ACHN (cell line): ENCODE results near the gene SUMO4.

ENCODE experiments used
- DNase-seq: peaks from one replicate; pipeline ENCODE4 v3.0.0-alpha.2; 2015
- in situ Hi-C: cut with HindIII; loops from 2 replicates; pipeline ENCODE4 v1.10.0; 2017; ENCODE audit warnings: low sequenced_read_pairs, low pct_ligation_motif_present, low pct_unique_long_range_greater_than_20kb

Gene SUMO4

DNA sequence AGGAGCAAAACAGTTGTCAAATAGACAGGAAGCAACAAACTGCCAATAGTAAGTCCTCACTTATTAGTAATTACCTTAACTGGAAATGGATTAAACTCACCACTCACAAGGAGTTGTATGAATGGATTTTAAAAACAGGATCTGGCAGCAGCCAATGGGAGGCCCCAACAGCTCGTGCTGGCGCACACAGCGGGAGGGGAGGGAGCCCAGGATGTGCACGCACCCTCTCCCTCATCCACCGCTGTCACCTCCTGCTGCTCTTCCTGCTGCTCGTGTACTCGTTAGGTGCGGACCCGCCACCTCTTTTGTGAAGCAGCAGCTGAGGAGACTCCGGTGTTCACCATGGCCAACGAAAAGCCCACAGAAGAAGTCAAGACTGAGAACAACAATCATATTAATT lies at the start of gene SUMO4:
SUMO4 (plus strand) TSS at position 213 of the 400 bp plus-strand sequence; CDS start at position 343, 130 bp downstream.
- in situ Hi-C loops: no loop called here
- DNase-seq: no peak

DNA sequence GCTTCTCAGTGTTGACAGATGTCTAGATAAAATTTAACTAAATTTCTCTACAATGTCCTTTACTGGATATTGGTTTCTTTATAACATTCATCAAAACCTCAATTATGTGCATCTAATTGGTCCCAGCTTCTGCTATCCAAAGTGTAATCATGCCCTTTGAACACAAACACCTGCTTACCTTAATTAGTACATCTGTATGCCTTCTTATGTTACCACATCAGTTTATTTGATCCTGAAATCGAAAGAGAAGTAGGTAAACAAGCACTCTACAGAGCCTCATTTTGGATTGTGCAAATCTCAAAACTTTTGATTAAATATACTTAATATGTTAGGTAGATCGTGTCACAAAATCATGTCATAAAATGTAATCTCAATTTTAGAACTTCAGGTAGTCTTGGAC lies 46.1 kb upstream of the SUMO4 start:
- no peak for DNase-seq
- in situ Hi-C loops: no loop called here

DNA sequence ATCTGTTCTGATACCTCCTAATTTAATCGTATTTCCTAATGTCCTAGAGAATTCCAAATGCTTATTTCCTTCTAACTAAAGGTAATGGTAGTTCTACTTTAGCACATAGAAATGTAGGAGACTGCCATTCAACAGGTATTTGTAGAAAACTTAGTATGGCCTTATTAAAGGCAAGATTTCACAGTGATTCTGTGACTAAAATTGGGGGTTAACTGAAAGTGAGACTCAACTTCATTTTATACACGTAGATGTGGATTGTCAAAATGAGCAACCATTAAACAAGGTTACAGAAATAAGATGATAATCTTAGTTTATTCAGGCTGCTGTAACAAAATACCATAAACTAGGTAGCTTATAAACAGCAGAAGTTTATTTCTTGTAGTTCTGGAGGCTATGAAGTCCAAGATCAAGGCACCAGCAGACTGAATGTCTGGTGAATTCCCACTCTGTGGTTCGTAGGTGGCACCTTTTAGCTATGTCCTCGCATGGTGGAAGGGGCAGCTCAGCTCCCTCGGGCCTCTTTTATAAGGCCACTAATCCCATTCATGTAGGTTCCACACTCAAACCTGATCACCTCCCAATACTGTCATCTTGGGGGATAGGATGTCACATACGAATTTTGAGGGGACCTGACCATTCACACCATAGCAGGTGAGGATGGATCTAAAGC lies 43.8 kb upstream of the SUMO4 start:
- no peak for DNase-seq
- in situ Hi-C loops: no loop called here

DNA sequence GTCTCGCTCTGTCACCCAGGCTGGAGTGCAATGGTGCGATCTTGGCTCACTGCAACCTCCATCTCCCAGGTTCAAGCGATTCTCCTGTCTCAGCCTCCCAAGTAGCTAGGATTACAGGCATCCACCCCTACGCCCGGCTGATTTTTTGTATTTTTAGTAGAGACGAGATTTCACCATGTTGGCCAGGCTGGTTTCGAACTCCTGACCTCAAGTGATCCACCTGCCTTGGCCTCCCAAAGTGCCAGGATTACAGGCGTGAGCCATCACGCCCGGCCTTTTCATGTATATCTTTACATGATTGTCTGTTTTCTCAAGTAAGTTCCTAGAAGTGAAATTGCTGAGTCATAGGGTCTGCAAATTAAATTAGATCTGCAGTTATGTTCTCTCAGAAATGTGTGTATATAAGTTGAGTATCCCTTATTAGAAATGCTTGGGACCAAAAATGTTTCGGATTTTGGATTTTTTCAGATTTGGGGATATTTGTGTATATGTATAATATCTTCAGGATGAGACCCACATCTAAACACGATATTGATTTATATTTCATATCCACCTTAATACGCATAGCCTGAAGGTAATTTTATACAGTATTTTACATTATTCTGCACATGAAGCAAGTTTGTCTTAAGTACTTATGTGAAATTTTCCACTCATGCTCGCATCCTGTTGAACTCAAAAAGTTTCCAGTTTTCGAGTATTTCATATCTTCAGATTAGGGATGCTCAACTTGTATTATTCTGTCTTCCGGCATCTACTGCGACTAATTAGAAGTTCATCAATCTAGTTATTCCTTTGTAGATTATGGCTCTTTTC lies 42.1 kb upstream of the SUMO4 start:
- DNase-seq: no peak
- in situ Hi-C loops: no loop called here

DNA sequence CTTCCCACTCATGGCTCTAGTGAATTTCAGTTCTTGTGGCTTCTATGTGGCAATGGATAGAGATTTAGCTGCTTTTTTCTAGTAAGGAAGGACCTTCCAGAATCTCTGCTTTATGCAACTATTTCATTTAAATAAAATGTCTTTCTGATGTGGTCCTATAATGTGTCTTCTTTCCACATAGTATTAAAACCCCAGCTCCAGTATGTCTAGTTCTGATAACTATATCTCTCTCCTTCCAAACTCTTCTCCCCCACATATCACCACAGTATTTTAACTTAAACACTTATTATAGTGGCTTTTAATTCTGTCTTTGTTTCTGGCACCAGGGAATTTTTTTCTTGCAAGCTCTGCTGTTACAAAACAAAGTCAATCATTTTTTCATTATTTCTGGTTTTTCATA lies 40.6 kb upstream of the SUMO4 start:
- in situ Hi-C loops: no loop called here

DNA sequence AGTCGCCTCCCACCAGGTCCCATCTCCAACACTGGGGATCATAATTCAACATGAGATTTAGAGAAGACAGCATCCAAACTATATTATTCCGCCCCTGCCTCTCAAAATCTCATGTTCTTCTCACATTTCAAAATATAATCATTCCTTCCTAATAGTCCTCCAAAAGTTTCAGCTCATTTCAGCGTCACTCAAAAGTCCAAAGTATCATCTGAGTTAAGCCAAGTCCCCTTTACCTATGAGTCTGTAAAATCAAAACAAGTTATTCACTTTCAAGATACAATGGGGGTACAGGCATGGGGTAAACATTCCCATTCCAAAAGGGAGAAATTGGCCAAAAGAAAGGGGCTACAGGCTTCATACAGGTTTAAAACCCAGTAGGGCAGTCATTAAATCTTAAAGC lies 39.5 kb upstream of the SUMO4 start:
- in situ Hi-C loops: no loop called here
- no peak for DNase-seq

More for the DNA sequence above, 40.6 kb upstream of the SUMO4 start:
- no peak for DNase-seq

DNA sequence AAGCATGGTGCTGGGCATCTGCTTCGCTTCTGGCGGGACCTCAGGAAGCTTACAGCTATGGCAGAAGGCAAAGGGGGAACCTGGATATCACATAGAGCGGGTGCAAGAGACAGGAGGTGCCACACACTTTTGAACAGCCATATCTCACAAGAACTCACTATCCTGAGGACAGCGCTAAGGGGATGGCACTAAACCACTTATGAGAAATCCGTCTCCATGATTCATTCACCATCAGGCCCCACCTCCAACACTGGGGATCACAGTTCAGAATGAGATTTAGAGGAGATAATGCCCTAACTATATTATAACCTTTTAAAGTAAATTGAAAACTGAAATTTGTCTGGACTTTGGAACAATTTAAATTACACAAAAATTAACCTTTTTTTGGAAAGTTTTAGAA lies 37.8 kb upstream of the SUMO4 start:
- no peak for DNase-seq
- in situ Hi-C loops: no loop called here

DNA sequence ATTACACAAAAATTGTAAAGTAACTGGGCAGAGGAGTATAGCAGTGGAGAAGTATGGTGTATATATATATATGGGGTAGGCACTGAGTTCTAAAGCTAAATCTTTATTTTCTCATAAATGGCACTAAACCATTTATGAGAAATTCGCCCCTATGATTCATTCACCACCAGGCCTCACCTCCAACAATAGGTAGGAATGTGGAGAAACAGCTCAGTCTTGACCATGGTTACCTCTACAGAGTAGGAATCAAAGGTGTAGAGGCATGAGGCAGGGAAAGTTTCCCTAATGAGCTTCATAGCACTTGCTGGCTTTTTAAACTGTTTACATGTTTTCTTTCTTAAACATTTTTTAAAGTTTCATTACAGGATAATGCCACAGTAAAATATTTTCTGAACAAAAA lies 36.9 kb upstream of the SUMO4 start:
- in situ Hi-C loops: no loop called here
- DNase-seq: no peak

DNA sequence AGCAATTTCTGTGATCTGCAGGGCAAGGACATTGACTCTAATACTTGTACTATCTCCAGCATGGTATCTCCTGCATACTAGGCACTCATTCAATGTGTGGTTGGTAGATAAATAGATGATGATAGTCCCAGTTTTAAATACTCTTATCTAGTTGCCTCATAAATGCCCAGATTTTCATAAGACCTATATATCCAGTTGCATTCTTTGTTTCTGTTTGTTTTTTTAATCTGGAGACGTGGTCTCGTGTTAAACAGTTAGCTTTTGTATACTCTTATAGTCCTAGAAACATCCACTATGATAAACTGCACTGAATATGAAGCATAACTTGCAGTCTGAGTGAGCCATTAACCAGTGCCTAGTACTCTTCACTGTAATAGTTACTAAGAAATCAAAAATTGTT lies 35.5 kb upstream of the SUMO4 start:
- no peak for DNase-seq
- in situ Hi-C loops: no loop called here

DNA sequence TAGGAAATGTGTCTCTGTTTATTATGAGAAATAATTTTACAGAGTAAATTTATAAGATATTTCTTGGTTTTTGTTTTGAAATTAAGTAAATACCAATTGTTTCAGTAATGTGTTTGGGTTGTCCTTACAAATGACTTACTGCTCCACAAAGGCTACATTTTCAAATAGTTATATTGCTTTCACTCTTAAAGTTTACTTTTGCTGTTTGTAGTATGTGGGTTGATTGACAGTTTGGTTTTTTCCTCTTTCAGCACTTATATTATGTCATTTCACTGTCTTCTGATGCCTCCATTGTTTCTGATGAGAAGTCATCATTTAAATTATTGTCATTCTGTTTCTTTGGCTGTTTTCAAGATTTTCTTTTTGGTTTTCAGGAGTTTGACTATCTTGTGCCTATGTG lies 34.9 kb upstream of the SUMO4 start:
- in situ Hi-C loops: no loop called here
- no peak for DNase-seq

DNA sequence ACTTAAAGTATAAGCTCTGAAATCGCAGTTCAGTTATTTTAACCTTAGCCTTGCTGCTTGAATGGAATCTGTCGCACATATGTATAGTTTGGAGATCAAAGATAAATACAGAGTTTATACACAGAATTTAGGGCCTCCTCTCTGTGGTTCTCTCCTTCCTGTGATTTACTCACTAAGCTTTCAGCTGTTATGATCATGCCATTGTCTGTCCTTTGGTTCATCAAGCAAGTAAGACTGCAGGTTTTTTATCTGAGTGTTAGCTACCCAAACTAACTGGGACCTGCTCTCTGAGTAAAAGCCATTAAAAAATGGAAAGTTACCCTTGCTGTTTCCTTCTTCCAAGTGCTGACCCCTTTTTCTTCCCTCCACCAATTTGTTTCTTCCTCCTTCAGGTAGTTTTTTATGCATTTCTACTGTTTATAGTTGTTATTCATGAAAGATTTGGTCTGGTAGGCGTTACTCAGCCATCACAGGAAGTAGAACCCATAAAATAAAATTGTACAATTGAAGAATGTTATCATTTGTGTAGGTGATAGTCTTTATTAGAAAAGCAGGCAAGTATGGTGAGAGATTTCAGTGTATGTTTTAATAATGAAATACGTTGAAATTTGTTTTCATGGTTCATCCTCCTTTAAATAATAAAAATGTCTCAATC lies 33.7 kb upstream of the SUMO4 start:
- in situ Hi-C loops: no loop called here
- no peak for DNase-seq

DNA sequence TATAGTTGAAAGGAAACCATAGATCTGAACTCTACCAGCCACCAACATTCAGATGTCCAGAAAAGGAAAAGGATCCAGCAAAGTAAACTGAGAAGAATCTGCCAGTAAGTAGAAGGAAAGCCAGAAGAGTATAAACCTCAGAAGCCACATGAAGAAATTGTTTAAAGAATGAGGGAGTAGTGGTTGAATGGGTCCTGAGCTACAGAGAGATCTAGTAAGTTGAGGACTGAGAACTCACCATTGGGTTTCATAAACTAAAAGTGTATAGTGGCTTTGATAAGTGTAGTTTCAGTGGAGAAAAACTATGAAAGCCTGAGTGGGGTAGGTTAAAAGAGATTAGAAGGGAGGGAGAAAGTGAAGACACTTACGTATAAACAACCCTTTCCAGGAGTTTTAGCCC lies 32.0 kb upstream of the SUMO4 start:
- in situ Hi-C loops: no loop called here
- no peak for DNase-seq

DNA sequence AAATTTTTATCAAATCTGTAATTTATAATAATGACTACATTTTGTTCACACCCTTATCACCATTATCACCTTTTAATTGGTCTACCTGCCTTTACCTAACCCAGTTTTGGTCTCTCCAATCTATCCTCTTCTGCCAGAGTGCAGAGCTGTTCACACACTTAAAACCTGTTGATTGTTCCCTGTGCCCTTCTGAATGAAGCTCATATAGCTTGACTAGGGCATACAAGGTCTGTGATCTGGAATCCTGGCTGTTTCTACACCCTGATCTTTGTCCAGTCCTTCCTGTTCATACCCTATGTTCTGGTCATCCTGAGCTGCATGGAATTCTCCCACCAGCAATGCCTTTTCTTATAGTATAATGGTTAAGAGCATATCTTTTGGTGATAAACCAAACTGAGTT lies 28.9 kb upstream of the SUMO4 start:
- in situ Hi-C loops: no loop called here
- DNase-seq: no peak

DNA sequence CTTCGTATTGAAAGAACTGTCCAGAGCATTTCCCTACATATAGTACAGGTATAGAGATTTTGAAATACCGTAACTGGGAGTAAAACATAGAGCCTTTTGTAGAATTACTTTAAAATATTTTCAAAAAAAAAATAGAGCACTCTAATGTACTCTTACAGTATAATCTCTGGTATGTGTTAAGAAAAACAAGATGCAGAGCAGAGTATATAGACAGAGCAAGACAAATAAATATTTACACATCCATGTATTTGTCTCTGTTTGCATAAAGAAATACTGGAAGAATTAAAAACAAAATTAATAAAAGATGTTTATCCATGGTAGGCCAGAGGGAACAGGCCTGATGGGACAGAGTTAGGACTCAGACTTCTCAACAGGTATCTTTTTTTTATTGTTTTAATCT lies 28.0 kb upstream of the SUMO4 start:
- DNase-seq: no peak
- in situ Hi-C loops: no loop called here

DNA sequence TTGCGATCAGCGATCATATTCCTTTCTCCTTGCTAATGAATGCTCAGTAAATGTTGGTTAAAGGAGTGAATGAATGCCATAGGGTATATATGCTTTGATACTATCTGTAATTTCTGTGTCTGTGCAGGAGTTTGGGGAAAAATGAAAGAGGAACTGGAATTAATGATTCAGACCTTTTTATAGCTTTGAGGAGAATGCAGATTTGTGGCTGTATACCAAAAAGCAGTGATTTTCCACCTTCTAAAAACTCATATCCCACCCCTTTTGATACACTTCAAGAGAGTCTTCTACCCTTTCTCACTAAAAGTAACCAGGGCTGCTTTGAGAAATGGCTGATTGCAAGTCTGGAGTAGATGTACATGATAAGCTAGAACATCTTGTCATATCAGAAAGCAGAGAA lies 26.6 kb upstream of the SUMO4 start:
- no peak for DNase-seq
- in situ Hi-C loops: no loop called here

DNA sequence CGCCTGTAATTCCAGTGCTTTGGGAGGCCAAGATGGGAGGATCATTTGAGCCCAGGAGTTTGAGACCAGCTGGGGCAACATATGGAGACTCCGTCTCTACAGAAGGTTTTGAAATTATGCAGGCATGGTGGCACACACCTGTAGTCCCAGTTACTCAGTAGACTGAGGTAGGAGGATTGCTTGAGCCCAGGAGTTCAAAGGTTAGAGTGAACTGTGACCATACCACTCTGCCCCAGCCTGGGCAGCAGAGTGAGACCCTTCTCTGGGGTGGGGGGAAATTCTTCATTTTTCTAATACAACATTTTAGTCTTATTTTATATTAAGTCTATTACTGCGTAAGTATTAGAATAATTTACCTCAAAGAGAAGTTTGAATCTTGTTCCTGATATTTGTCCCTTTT lies 20.1 kb upstream of the SUMO4 start:
- in situ Hi-C loops: no loop called here
- no peak for DNase-seq

DNA sequence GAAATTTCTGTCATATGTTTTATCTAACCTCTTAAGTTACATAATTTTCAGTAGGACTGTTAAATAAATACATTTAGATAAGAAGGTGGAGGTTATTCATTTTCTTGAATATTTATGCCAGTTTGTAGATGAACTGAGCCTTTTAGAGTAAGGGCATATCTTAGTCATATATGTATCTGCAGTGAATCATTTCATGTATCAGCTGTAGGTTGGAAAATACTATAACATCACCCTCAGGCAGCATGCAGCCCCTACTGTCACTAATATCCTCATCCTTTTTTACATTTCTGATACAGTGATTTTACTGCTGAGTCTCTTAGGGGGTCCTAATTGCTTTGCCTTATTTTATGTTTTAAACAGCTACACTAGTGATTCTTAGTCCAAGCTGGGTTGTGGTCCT lies 19.5 kb upstream of the SUMO4 start:
- in situ Hi-C loops: no loop called here
- DNase-seq: no peak

DNA sequence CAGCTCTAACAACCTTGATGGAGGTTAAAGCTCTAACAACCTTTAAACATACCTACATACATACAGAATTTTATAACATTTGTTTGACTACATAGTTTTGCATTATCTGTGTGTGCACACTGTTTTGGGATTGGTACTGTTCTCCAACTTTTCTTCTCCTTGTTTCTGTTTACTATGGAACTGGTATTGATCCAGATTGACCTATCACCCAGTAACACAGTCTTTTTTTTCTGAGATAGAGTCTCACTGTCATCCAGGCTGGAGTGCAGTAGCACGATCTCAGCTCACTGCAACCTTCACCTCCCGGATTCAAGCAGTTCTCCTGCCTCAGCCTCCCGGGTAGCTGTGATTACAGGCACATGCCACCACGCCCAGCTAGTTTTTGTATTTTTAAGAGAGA lies 16.7 kb upstream of the SUMO4 start:
- in situ Hi-C loops: no loop called here

DNA sequence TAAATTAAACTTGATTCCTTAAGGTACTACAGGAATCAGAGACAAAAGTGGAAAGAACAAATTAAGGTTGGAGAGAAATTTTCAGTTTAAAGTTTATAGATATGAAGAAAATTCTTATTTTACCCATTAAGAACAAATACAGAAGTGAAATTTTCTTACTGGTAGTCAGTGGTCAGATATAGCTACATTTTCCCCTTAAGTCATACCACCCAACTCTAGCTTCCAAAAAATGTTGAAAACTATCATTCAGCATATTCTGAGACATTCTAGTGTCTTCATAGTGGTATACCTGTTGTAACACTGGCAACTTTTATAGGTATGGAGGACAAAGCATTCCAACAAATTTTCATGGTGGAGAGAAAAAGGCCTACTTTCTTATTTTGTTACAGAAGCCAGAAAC lies 15.6 kb upstream of the SUMO4 start:
- in situ Hi-C loops: no loop called here
- no peak for DNase-seq

More for the DNA sequence above, 16.7 kb upstream of the SUMO4 start:
- no peak for DNase-seq
